GM06990 (cell line): Measurements from ENCODE around the gene DICER1.

ENCODE experiments used
- DNase-seq: peaks from one replicate; pipeline ENCODE4 v3.0.0-alpha.2; 2011; ENCODE audit not compliant: insufficient read length; ENCODE audit errors: extremely low read depth
- H3K27me3 ChIP-seq: replicated peaks from 2 replicates; pipeline ENCODE4 v1.6.0; 2011; ENCODE audit warnings: low read length; ENCODE audit not compliant: control insufficient read depth, insufficient read depth
- H3K36me3 ChIP-seq: 2 replicates; pipeline ENCODE4 v1.5.1; 2011; ENCODE audit warnings: low read length; ENCODE audit not compliant: control insufficient read depth, insufficient read depth
- H3K4me3 ChIP-seq: replicated peaks from 2 replicates; pipeline ENCODE4 v1.5.1; 2011; ENCODE audit warnings: low read depth, mild to moderate bottlenecking, control low read depth, low read length
- CTCF ChIP-seq: IDR thresholded peaks from 2 replicates; pipeline ENCODE4 v1.5.1; 2011; ENCODE audit warnings: low read length, control low read depth, mild to moderate bottlenecking, inconsistent platforms; ENCODE audit not compliant: insufficient read depth, poor library complexity, severe bottlenecking

DICER1 gene

GRCh38 chr14:95097385-95097784 lies 59.9 kb downstream of the DICER1 start:
- TF ChIP-seq CTCF: no peak
- Histone ChIP-seq H3K36me3 (peaks cover 8% of the 10 kb centered on the region), H3K4me3 (no peak overlapping the region), H3K27me3 (no peaks in the 10 kb centered on the region)
- no peak for DNase-seq

- DNase-seq: no peak
- no peaks in the 10 kb centered on the region for H3K27me3 ChIP-seq
- peaks cover 5% of the 10 kb centered on the region for H3K36me3 ChIP-seq
- no peak overlapping the region for H3K4me3 ChIP-seq
- TF ChIP-seq CTCF: no peak
Observed at GRCh38 chr14:95096476-95096875, 60.9 kb downstream of the DICER1 start.

- TF ChIP-seq CTCF: no peak
- Histone ChIP-seq H3K27me3 (no peaks in the 10 kb centered on the region), H3K4me3 (no peak overlapping the region), H3K36me3 (peaks cover 5% of the 10 kb centered on the region)
- no peak for DNase-seq
Observed at GRCh38 chr14:95095996-95096395, 61.3 kb downstream of the DICER1 start.

GRCh38 chr14:95092723-95093122 lies 64.6 kb downstream of the DICER1 start:
- no peak for DNase-seq
- Histone ChIP-seq H3K4me3 (no peak overlapping the region), H3K36me3 (peaks cover 4% of the 10 kb centered on the region), H3K27me3 (no peaks in the 10 kb centered on the region)
- no peak for TF ChIP-seq CTCF

GRCh38 chr14:95091581-95091980 lies 65.7 kb downstream of the DICER1 start:
- H3K27me3 ChIP-seq: no peaks in the 10 kb centered on the region
- no peak overlapping the region for H3K4me3 ChIP-seq
- peaks cover 4% of the 10 kb centered on the region for H3K36me3 ChIP-seq
- no peak for TF ChIP-seq CTCF
- no peak for DNase-seq

- Histone ChIP-seq H3K4me3 (no peak overlapping the region), H3K27me3 (no peaks in the 10 kb centered on the region), H3K36me3 (no peaks in the 10 kb centered on the region; the same call in none of the 2 replicates)
- no peak for DNase-seq
- TF ChIP-seq CTCF: no peak
Observed at GRCh38 chr14:95088665-95089064, 68.7 kb downstream of the DICER1 start.
